GM03348 (cell line): ENCODE measurements around the gene SBK1.
A peak's percentile ranks its signal among the peaks of the same experiment; 100 is the strongest.
"Not testable (repeated sequence)": the region's sequence is repeated elsewhere in the genome, so short reads cannot be mapped to it uniquely, and the experiment has no call there.

Experiments
- DNase-seq: peaks from one replicate; pipeline ENCODE4 v3.0.0; 2012; ENCODE audit warnings: low spot score

Gene SBK1

DNA sequence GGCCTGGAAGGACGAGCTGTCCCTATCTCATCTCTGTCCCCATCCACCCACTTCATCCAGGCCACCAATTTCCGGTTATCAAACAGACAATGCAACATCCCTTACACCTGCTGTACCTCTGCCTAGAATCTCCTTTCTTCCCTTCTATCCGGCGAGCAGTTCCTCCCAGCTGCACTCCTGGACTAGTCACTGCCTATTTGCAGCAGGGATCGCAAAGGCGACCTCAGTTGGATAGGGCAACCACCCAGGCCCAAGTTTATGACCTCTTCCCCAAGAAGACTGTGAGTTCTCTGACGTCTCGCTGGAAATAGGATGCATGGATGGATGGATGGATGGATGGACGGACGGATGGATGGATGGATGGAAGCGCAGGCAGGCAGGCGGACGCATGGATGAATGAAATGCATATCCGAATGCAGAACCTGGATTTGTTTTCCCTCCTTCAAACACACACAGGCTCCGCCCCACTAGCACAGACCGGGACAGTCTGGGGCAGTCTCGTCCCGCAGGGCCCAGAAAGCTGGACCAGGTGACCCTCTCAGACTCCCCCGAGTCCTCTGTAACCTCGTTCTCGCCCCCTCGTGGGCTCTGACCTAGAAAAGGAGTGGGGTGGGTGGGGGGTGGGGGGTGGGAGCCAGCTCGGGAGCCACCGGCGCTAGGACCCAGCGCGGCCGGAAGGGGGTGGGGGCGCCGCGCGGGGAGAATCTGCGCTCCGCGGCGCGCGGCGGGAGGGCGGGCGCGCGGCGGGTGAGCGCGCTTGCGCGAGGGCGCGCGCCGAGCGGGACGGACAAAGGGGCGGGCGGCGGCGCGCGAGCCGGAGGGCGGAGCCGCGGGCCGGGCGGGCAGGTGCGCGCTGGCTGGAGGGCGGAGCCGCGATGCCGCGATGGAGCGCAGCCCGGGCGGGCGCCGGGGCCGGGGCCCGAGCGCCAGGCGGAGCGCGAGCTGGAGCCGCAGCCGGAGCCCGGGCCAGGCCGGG lies at the start of gene SBK1:
Gene SBK1, plus strand, starts transcription at position 875 of the 976 bp plus-strand sequence. CDS start 24,867 bp downstream, outside the sequence.
- DNase-seq, result peak; percentile 90

DNA sequence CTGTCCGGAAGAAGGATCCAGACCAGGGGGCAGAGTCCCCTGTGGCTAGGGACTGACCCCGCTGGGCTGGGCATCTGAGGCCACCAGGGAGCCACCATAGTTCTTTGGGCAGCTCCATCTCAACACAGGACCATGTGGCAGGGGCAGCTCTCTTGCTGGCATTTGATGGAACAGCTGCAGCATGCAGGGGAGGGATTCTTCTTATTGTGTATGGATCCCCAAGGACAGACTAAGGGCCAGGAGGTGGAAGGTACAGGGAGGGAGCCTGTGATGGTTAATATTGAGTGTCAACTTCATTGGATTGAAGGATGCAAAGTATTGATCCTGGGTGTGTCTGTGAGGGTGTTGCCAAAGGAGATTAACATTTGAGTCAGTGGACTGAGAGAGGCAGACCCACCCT lies 42.8 kb upstream of the SBK1 start:
- not testable (repeated sequence) for DNase-seq

DNA sequence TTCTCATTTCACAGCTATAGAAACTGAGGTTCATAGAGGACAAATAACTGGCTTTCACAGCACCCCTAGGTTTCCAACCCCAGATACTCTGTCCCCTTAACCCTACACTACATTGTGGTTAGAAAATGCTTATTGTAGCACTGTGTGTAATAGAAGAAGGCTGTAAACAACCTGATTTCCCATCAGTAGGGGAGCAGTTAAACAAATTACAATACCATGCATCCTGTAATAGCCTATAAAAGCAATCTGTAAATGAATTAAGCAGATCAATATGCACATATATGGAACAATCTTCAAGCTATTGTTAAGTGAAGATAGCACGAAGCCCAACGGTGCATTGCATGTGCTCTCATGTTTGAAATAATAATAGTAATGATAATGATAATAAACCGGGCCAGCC lies 41.3 kb upstream of the SBK1 start:
- no peak for DNase-seq

DNA sequence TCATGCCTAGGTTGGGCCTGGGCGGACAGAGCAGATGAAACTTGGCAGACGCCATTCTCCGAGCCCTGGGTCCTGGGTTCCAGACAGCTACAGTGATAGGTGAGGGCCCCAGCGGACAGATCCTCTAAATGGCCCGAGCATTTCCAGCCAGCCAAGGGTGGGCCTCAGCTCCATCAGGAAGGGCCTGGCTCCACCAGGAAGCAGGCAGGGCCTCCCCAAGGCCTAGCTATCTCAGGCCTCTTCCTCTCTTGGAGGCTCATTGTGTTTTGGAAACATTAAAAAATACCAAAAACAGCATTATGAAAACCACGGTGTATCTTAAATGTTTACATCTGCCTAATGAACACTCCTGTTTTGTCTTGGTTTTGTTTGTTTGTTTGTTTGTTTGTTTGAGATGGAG lies 38.2 kb upstream of the SBK1 start:
- no peak for DNase-seq

- no peak for DNase-seq
Measured at GRCh38 chr16:28255838-28256237, 36.5 kb upstream of the SBK1 start.

DNA sequence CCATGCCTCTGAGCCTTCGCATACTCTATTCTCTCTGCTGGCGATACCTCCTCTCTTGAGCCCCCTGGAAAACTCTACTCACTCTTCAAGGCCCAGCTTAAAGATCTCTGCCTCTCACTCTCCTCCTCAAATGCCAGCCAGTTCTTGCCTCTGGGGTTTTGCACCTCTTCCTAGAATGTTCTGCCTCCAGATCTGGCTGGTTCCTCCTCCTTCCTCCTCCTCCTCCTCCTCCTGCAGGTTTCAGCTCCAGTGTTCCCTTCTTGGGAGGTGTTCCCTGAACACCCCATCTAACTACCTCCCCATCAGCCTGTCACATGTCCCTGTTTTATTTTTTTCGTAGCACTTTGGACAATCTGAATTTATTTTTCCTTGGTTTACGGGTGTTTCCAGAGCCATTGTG lies 35.1 kb upstream of the SBK1 start:
- no peak for DNase-seq

GRCh38 chr16:28258567-28258966 lies 33.8 kb upstream of the SBK1 start:
- peak; percentile 46 for DNase-seq

DNA sequence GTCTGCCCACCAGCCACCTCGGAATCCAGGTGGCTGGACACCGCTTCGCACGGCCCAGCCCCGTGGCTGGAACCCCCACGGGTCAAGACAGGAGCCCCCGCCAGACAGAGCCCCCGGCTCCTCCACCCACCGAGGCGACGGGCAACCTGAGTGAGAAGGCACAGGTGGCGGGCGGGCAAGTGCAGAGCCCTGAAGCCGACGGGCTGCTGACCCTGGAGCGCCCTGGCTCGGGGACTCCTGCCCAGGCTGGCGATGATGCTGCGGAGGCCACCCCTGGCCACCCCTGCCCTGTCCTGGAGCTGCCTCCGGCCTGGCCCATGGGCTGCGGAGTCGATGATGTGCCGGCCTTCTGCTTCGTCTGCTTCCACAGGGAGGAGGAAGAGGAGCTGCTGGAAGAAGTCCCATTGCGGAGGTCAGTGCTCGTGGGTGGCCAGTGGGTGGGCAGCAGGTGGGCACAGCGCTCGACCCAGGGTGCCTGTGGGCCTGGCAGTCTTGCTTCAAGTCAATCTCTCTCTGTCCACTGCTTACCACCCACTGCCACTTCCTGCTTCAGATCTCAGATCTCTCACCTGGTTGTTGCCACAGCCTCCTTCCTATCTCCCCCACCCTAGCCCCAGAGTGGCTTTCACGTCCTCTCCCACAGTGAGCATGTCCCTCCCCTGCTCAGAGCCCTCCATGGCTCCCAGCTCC lies 33.1 kb upstream of the SBK1 start:
- no peak for DNase-seq

DNA sequence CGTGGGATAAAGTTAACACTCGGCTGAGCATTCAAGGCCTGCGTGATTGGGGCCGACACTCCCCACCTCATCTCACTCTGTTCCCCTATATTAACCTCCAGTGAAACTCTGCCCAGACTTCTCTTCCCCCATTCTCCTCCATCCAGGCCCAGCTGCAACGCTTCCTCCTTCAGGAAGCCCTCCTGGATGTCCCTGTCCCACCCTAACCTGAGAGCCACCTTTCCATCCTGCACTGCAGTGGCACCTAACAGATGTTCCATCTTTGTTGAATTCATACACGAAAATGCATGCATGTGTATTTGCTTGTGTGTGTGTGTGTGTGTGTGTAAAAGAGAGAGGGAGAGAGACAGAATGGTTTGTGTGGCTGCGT lies 32.6 kb upstream of the SBK1 start:
- no peak for DNase-seq

- no peak for DNase-seq
Measured at GRCh38 chr16:28260193-28260592, 32.1 kb upstream of the SBK1 start.

DNA sequence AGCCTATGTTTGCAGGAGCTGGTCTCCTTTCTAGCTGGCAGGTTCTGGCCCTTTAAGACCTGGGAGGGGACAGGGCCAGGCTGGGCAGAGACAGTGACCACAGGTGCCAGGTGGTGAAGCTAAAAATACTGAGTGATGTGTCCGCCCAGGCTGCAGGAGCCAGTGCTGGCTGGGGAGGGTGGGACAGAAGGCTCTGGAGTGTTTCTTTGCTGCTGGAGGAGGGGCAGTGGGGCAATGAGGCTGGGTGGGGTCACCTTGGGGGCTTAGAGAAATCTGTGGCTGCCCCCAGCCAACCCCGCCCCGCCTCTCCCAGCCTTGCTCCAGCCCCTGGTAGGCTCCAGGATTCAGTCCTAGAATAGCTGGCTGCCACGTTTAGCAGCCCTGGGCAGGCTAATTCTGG lies 30.4 kb upstream of the SBK1 start:
- no peak for DNase-seq

DNA sequence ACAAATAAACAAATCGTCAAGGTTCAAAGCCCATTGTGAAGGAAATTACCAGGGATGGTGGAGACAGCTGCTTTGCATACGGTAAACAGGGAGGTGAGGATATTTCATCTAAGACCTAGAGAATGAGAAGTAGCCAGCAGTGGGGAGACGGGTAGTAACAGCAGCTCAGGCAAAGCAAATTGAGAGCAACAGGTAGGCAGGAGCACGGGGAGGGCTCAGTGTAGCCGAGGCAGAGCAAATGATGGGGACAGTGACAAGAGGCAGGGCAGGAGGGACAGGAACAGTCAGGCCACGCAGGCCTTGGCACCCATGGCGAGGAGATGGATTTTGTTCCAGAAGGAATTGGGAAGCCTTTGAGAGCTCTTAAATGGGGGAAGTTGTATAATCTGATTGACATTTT lies 29.0 kb upstream of the SBK1 start:
- no peak for DNase-seq

DNA sequence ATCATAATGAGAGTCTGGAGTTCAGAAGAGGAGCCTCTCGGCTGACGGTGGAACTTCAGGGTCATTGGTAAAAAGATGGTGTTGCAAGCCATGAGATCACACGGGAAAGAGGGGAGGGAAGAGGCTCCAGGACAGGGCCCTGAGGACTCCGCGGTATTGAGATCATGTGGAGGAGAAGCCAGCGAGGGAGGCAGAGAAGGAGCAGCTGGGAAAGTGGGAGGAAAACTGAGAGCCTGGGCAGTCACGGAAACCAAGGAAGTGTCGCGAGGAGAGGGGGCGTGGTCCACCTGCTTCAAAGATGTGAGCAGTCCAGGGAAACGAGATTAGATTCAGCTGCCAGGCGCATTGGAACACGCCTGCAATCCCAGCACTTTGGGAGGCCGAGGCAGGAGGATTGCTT lies 27.7 kb upstream of the SBK1 start:
- DNase-seq, result peak; percentile 47

DNA sequence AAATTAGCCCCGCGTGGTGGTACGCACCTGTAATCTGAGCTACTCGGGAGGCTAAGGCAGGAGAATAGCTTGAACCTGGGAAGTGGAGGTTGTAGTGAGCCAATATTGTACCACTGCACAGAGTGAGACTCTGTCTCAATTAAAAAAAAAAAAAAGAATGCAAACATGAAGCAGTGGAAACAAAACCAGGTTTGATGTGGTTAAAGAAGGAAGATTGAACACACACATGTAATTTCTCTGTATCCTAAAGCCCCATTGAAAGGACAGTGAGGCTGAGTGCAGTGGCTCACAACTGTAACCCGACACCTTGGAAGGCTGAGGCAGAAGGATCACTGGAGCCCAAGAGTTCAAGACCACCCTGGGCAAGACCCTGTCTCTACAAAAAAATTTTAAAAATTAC lies 26.5 kb upstream of the SBK1 start:
- DNase-seq, result no peak

GRCh38 chr16:28267356-28267755 lies 25.0 kb upstream of the SBK1 start:
- no peak for DNase-seq

GRCh38 chr16:28273511-28273910 lies 18.8 kb upstream of the SBK1 start:
- no peak for DNase-seq

DNA sequence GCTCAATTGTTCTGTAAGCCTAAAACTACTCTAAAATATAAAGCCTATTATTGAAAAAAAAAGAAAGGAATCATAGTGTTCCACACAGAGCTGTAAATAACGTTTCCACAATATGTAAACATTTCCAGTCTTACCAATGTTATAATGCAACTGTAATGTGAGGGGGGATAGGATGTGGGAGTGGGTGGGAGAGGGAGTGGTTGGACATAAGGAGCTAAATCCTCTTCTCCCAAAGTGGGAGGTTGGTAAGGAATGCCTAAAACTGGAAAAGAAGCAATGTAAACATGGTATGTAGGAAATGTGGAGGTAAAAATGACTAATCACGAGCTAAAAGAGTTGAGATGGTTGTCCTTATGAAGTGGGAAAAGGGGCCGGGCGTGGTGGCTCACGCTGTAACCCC lies 17.6 kb upstream of the SBK1 start:
- no peak for DNase-seq

DNA sequence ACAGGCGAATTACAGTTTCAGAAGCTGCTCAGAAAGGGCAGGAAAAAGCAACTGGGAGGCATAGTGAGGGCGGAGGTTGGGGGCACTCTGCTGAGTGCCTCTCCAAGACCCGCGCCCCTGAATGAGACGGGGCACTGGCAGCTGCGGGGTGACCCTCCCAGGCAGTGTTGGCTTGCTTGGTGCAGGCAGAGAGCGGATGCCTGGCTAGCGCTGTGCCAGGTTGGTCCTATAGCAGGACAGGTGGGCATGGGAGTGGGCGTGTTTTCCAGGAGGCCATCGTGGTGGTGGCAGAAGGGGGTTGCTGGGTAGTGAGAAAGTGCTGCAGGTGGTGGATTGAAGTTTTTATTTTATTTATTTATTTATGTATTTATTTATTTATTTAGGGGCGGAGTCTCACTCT lies 16.0 kb upstream of the SBK1 start:
- no peak for DNase-seq

- peak; percentile 90 for DNase-seq
Measured at GRCh38 chr16:28277537-28278388, 14.6 kb upstream of the SBK1 start.

DNA sequence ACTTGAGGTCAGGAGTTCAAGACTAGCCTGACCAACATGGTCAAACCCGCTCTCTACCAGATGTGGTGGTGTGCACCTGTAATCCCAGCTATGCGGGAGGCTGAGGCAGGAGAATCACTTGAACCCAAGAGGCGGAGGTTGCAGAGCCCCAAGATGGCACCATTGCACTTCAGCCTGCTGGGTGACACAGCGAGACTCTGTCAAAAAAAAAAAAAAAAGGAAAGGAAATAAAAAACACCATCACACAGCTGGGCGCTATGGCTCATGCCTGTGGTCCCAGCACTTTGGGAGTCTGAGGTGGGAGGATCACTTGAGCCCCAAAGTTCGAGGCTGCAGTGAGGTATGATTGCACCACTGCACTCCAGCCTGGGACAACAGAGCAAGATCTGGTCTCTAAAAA lies 13.3 kb upstream of the SBK1 start:
- DNase-seq, result no peak

GRCh38 chr16:28280881-28281836 lies 11.2 kb upstream of the SBK1 start:
- no peak for DNase-seq
